ENCODE measurements around the gene EEF1A2.

Gene EEF1A2

GRCh38 chr20:63463400-63464288 lies 35.2 kb downstream of the EEF1A2 start:
- H3K9me3 ChIP-seq (ENCODE audit: low read length), result no peaks in the 10 kb centered on the region

GRCh38 chr20:63462244-63462643 lies 36.6 kb downstream of the EEF1A2 start:
- Histone ChIP-seq H3K9me2 (ENCODE audit: low read depth, low read length) (no peaks in the 10 kb centered on the region), H3K9me3 (ENCODE audit: low read length) (no peaks in the 10 kb centered on the region), H3K27me3 (ENCODE audit: insufficient read depth, low read length) (no peaks in the 10 kb centered on the region), H3K4me1 (ENCODE audit: insufficient read depth, low read length, severe bottlenecking) (no peaks in the 10 kb centered on the region), H3K4me2 (ENCODE audit: low read length) (no peak overlapping the region), H4K20me1 (ENCODE audit: insufficient read depth, low read length) (no peaks in the 10 kb centered on the region), H2AFZ (ENCODE audit: low read length) (no peak overlapping the region), H3K4me3 (ENCODE audit: low read depth, low read length, poor library complexity, severe bottlenecking) (no peak overlapping the region), H3F3A (ENCODE audit: insufficient read depth, low read length) (no peaks in the 10 kb centered on the region), H3K79me2 (ENCODE audit: insufficient read depth, low read length) (no peaks in the 10 kb centered on the region), H3K27ac (ENCODE audit: low read depth, low read length, poor library complexity, severe bottlenecking) (no peak overlapping the region), H3K36me3 (ENCODE audit: insufficient read depth, low read length) (no peaks in the 10 kb centered on the region), H3K9ac (ENCODE audit: low read length) (no peak overlapping the region)
- no peak for TF ChIP-seq EZH2 (IDR thresholded peaks at IDR 0.05; ENCODE audit: borderline replicate concordance, low read length)
- TF ChIP-seq CTCF (IDR thresholded peaks at IDR 0.05; ENCODE audit: low read length), result no peak

More at GRCh38 chr20:63463400-63464288, 35.2 kb downstream of the EEF1A2 start:
- H4K20me1 ChIP-seq (ENCODE audit: insufficient read depth, low read length), result no peaks in the 10 kb centered on the region
- no peak overlapping the region for H3K4me3 ChIP-seq (ENCODE audit: low read depth, low read length, poor library complexity, severe bottlenecking)
- H3K4me2 ChIP-seq (ENCODE audit: low read length), result no peak overlapping the region
- no peak overlapping the region for H3K9ac ChIP-seq (ENCODE audit: low read length)
- H3K79me2 ChIP-seq (ENCODE audit: insufficient read depth, low read length), result no peaks in the 10 kb centered on the region
- no peaks in the 10 kb centered on the region for H3K36me3 ChIP-seq (ENCODE audit: insufficient read depth, low read length)
- no peaks in the 10 kb centered on the region for H3K4me1 ChIP-seq (ENCODE audit: insufficient read depth, low read length, severe bottlenecking)
- no peaks in the 10 kb centered on the region for H3F3A ChIP-seq (ENCODE audit: insufficient read depth, low read length)
- peaks cover 2% of the 10 kb centered on the region; the same call in 1 of the 2 replicates for H3K27me3 ChIP-seq (ENCODE audit: insufficient read depth, low read length)
- no peak overlapping the region for H2AFZ ChIP-seq (ENCODE audit: low read length)
- TF ChIP-seq CTCF (IDR thresholded peaks at IDR 0.05; ENCODE audit: low read length) (no peak), EZH2 (IDR thresholded peaks at IDR 0.05; ENCODE audit: borderline replicate concordance, low read length) (no peak)
- no peak overlapping the region for H3K27ac ChIP-seq (ENCODE audit: low read depth, low read length, poor library complexity, severe bottlenecking)
- H3K9me2 ChIP-seq (ENCODE audit: low read depth, low read length), result no peaks in the 10 kb centered on the region

- Histone ChIP-seq H3K27me3 (ENCODE audit: insufficient read depth, low read length) (no peaks in the 10 kb centered on the region), H3K79me2 (ENCODE audit: insufficient read depth, low read length) (no peaks in the 10 kb centered on the region)
Measured at GRCh38 chr20:63461104-63461763, 37.6 kb downstream of the EEF1A2 start.

More at GRCh38 chr20:63461104-63461763, 37.6 kb downstream of the EEF1A2 start:
- TF ChIP-seq CTCF (IDR thresholded peaks at IDR 0.05; ENCODE audit: low read length), result no peak
- no peak overlapping the region for H3K9ac ChIP-seq (ENCODE audit: low read length)
- no peak overlapping the region for H3K4me2 ChIP-seq (ENCODE audit: low read length)
- no peaks in the 10 kb centered on the region for H3K9me3 ChIP-seq (ENCODE audit: low read length)
- no peak overlapping the region for H3K4me3 ChIP-seq (ENCODE audit: low read depth, low read length, poor library complexity, severe bottlenecking)
- no peaks in the 10 kb centered on the region for H3K4me1 ChIP-seq (ENCODE audit: insufficient read depth, low read length, severe bottlenecking)
- H2AFZ ChIP-seq (ENCODE audit: low read length), result no peak overlapping the region
- H3K27ac ChIP-seq (ENCODE audit: low read depth, low read length, poor library complexity, severe bottlenecking), result no peak overlapping the region
- H3K36me3 ChIP-seq (ENCODE audit: insufficient read depth, low read length), result no peaks in the 10 kb centered on the region
- no peaks in the 10 kb centered on the region for H3F3A ChIP-seq (ENCODE audit: insufficient read depth, low read length)
- no peaks in the 10 kb centered on the region for H3K9me2 ChIP-seq (ENCODE audit: low read depth, low read length)
- no peaks in the 10 kb centered on the region for H4K20me1 ChIP-seq (ENCODE audit: insufficient read depth, low read length)

Data from OCI-LY1 (cell line).